NCI-H524 (cell line): ENCODE results near the gene KCNC2.

Experiments
- DNase-seq, 2 experiments: peaks; one replicate each; lab custom pipeline; 2025; lab: John Stamatoyannopoulos, UW

Gene KCNC2

GRCh38 chr12:75161488-75161887 is 48.2 kb downstream of the KCNC2 start:
- DNase-seq: no peak

- no peak for DNase-seq
Observed at GRCh38 chr12:75157385-75157784, 52.3 kb downstream of the KCNC2 start.

GRCh38 chr12:75155962-75156361 is 53.7 kb downstream of the KCNC2 start:
- no peak for DNase-seq

- no peak for DNase-seq
Observed at GRCh38 chr12:75154388-75154787, 55.3 kb downstream of the KCNC2 start.

GRCh38 chr12:75139196-75139595 is 70.4 kb downstream of the KCNC2 start:
- no peak for DNase-seq

GRCh38 chr12:75137896-75138295 is 71.7 kb downstream of the KCNC2 start:
- DNase-seq: no peak

GRCh38 chr12:75135026-75135425 is 74.6 kb downstream of the KCNC2 start:
- no peak for DNase-seq

- peak; percentile 74 to 87 for DNase-seq
Observed at GRCh38 chr12:75130811-75131210, 78.8 kb downstream of the KCNC2 start.

- DNase-seq: no peak
Observed at GRCh38 chr12:75129275-75129674, 80.4 kb downstream of the KCNC2 start.

- no peak for DNase-seq
Observed at GRCh38 chr12:75121036-75121705, 88.5 kb downstream of the KCNC2 start.

GRCh38 chr12:75120311-75120711 is 89.3 kb downstream of the KCNC2 start:
- DNase-seq: no peak

- DNase-seq: peak; percentile 82 to 93
Observed at GRCh38 chr12:75116646-75117198, 92.9 kb downstream of the KCNC2 start.

- DNase-seq: no peak
Observed at GRCh38 chr12:75115748-75116147, 93.9 kb downstream of the KCNC2 start.

- no peak for DNase-seq
Observed at GRCh38 chr12:75103822-75104221, 105.8 kb downstream of the KCNC2 start.

- no peak for DNase-seq
Observed at GRCh38 chr12:75101781-75102180, 107.9 kb downstream of the KCNC2 start.

GRCh38 chr12:75099210-75099609 is 110.4 kb downstream of the KCNC2 start:
- no peak for DNase-seq

GRCh38 chr12:75097003-75097402 is 112.6 kb downstream of the KCNC2 start:
- no peak for DNase-seq

- peak in 1 of 2 experiments; percentile 25 for DNase-seq
Observed at GRCh38 chr12:75087654-75088053, 122.0 kb downstream of the KCNC2 start.

GRCh38 chr12:75086091-75087038 is 123.3 kb downstream of the KCNC2 start:
- no peak for DNase-seq

GRCh38 chr12:75081305-75081704 is 128.3 kb downstream of the KCNC2 start:
- DNase-seq: no peak

GRCh38 chr12:75080582-75080981 is 129.1 kb downstream of the KCNC2 start:
- no peak for DNase-seq

- DNase-seq: no peak
Observed at GRCh38 chr12:75065482-75065881, 144.2 kb downstream of the KCNC2 start.

GRCh38 chr12:75062691-75063090 is 146.9 kb downstream of the KCNC2 start:
- no peak for DNase-seq
